Activated T-helper 1 cell treated with anti-CD3 and anti-CD28 coated beads, Interleukin-2, amount 50 U/mL, for 16 hours (primary cell): ENCODE measurements around the gene TMEM62.
"Not testable (repeated sequence)": the region's sequence is repeated elsewhere in the genome, so short reads cannot be mapped to it uniquely, and the experiment has no call there.

Source experiments
- DNase-seq, 2 donors: peaks; one replicate each; pipeline ENCODE4 v3.0.0-alpha.2; 2020; ENCODE audit warnings: low read depth in 1 of 2, low spot score in 1 of 2

Gene TMEM62

GRCh38 chr15:43175656-43176309, 42.4 kb downstream of the TMEM62 start:
- DNase-seq, result not testable (repeated sequence)

- not testable (repeated sequence) for DNase-seq
These were observed 43.8 kb downstream of the TMEM62 start for GRCh38 chr15:43177147-43177546.

- no peak for DNase-seq
These were observed 49.9 kb downstream of the TMEM62 start for GRCh38 chr15:43183270-43183669.

GRCh38 chr15:43184407-43185124, 51.2 kb downstream of the TMEM62 start:
- DNase-seq, result no peak

GRCh38 chr15:43185157-43186002, 52.0 kb downstream of the TMEM62 start, which contains the start of gene CCNDBP1:
CCNDBP1 (plus strand) TSS chr15:43185403; CDS start chr15:43185499, 96 bp downstream.
- peak; percentile 74 to 75 for DNase-seq

GRCh38 chr15:43186003-43186353, 52.6 kb downstream of the TMEM62 start:
- no peak for DNase-seq

- no peak for DNase-seq
These were observed 54.3 kb downstream of the TMEM62 start for GRCh38 chr15:43187544-43188155.

GRCh38 chr15:43189296-43189695, 55.9 kb downstream of the TMEM62 start:
- no peak for DNase-seq

- DNase-seq, result no peak
These were observed 56.8 kb downstream of the TMEM62 start for GRCh38 chr15:43190178-43190577.

GRCh38 chr15:43193710-43194109, 60.3 kb downstream of the TMEM62 start:
- DNase-seq, result no peak

GRCh38 chr15:43194795-43195194, 61.4 kb downstream of the TMEM62 start:
- DNase-seq, result no peak

- no peak for DNase-seq
These were observed 63.6 kb downstream of the TMEM62 start for GRCh38 chr15:43196760-43197548.

- DNase-seq, result not testable (repeated sequence)
These were observed 64.4 kb downstream of the TMEM62 start for GRCh38 chr15:43197773-43198172.

- DNase-seq, result not testable (repeated sequence)
These were observed 65.2 kb downstream of the TMEM62 start for GRCh38 chr15:43198556-43198955.

GRCh38 chr15:43198992-43199391, 65.6 kb downstream of the TMEM62 start:
- no peak for DNase-seq

GRCh38 chr15:43199945-43200488, 66.6 kb downstream of the TMEM62 start:
- no peak for DNase-seq

GRCh38 chr15:43204016-43204901, 70.9 kb downstream of the TMEM62 start:
- DNase-seq, result no peak

- DNase-seq, result no peak
These were observed 72.7 kb downstream of the TMEM62 start for GRCh38 chr15:43206054-43206453.

- DNase-seq, result no peak
These were observed 73.6 kb downstream of the TMEM62 start for GRCh38 chr15:43207024-43207423.
